Measurements from ENCODE around the gene DLG5. TPM values are rescaled to one million over a fixed set of nuclear protein-coding genes. Genes with fewer than 3 reads are reported as not detected.
A peak's percentile ranks its signal among the peaks of the same experiment; 100 is the strongest.

The DLG5 gene
- total RNA-seq, 4 donors from 2014 or later, result 28.6 to 51.2 (median 40.3) TPM

DNA sequence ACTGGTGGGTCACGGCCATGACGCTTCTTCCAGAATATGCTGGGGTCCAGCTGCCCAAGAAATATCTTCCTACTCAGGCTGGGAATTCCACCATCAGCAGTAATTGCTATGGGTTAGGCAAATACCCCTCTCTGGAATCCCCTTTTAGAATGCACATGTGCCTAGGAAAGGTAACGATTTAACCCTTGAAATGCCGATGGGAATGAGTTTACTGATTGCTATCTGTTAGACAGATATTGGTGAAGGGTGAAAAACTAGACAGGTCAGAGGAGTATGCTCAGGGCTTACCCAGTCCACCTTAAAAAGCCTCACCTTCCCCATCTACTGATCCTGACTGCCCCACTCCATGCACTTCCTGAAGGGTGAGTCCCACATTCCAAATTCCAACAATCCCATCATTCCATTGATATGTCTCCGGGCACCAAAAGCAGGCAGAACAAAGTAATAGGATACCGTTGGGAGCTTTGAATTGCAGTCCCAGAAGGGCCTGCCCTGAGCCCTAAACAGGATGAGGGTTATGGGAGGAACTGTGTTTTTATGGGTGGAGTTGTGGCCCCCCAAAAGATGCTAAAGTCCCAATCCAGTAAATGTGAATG lies 59.3 kb downstream of the DLG5 start:
- Histone ChIP-seq H3K27ac (no peak overlapping the region), H3K27me3 (no peaks in the 10 kb centered on the region), H3K9me3 (no peaks in the 10 kb centered on the region), H3K36me3 (peaks cover 0 to 18% of the 10 kb centered on the region in 2 donors), H3K4me3 (no peak overlapping the region), H3K4me1 (peaks cover 35 to 41% of the 10 kb centered on the region in 2 donors)
- DNase-seq (no peak), ATAC-seq (no peak)
- in situ Hi-C loops (cut with MboI; ENCODE audit: low sequenced_read_pairs in 4 of 4) (no loop called here), intact Hi-C loops (cut with DNase I; ENCODE audit: low total_unique reads) (no loop called here)
- TF ChIP-seq CTCF (IDR thresholded peaks at IDR 0.05 in 4 of 5, conservative IDR thresholded peaks at IDR 0.05 in 1 of 5) (no peak), POLR2A (IDR thresholded peaks at IDR 0.05) (no peak)

GRCh38 chr10:77866598-77866997 lies 60.0 kb downstream of the DLG5 start:
- intact Hi-C loops (cut with DNase I; ENCODE audit: low total_unique reads), result no loop called here
- peak overlapping the region in 1 of 4 donors; percentile 73 for H3K27ac ChIP-seq
- H3K4me1 ChIP-seq, result peaks cover 33 to 42% of the 10 kb centered on the region in 2 donors
- ATAC-seq (no peak), DNase-seq (no peak)
- H3K27me3 ChIP-seq, result no peaks in the 10 kb centered on the region
- H3K9me3 ChIP-seq, result no peaks in the 10 kb centered on the region
- in situ Hi-C loops (cut with MboI; ENCODE audit: low sequenced_read_pairs in 4 of 4), result no loop called here
- H3K4me3 ChIP-seq, result no peak overlapping the region
- TF ChIP-seq POLR2A (IDR thresholded peaks at IDR 0.05), result no peak
- no peak for TF ChIP-seq CTCF (IDR thresholded peaks at IDR 0.05 in 4 of 5, conservative IDR thresholded peaks at IDR 0.05 in 1 of 5)
- H3K36me3 ChIP-seq, result peaks cover 0 to 18% of the 10 kb centered on the region in 2 donors

GRCh38 chr10:77865580-77866324 lies 60.8 kb downstream of the DLG5 start:
- H3K4me3 ChIP-seq, result no peak overlapping the region
- peaks cover 33 to 44% of the 10 kb centered on the region in 2 donors for H3K4me1 ChIP-seq
- intact Hi-C loops (cut with DNase I; ENCODE audit: low total_unique reads), result no loop called here
- in situ Hi-C loops (cut with MboI; ENCODE audit: low sequenced_read_pairs in 4 of 4), result no loop called here
- ATAC-seq (peak; percentile 35 to 53), DNase-seq (peak; percentile 22 to 56)
- TF ChIP-seq CTCF (IDR thresholded peaks at IDR 0.05 in 4 of 5, conservative IDR thresholded peaks at IDR 0.05 in 1 of 5) (no peak), POLR2A (IDR thresholded peaks at IDR 0.05) (no peak)
- peaks cover 0 to 18% of the 10 kb centered on the region in 2 donors for H3K36me3 ChIP-seq
- H3K27me3 ChIP-seq, result no peaks in the 10 kb centered on the region
- H3K27ac ChIP-seq, result peak overlapping the region in 2 of 4 donors; percentile 44 to 73
- H3K9me3 ChIP-seq, result no peaks in the 10 kb centered on the region

GRCh38 chr10:77864151-77864851 lies 62.3 kb downstream of the DLG5 start:
- Histone ChIP-seq H3K27me3 (no peaks in the 10 kb centered on the region), H3K4me1 (peaks cover 22 to 37% of the 10 kb centered on the region in 2 donors), H3K9me3 (no peaks in the 10 kb centered on the region), H3K36me3 (peaks cover 0 to 18% of the 10 kb centered on the region in 2 donors), H3K4me3 (no peak overlapping the region), H3K27ac (peak overlapping the region; percentile 27 to 73 (median 56))
- TF ChIP-seq CTCF (IDR thresholded peaks at IDR 0.05 in 4 of 5, conservative IDR thresholded peaks at IDR 0.05 in 1 of 5) (no peak), POLR2A (IDR thresholded peaks at IDR 0.05) (no peak)
- ATAC-seq (no peak), DNase-seq (no peak)
- in situ Hi-C loops (cut with MboI; ENCODE audit: low sequenced_read_pairs in 4 of 4), result no loop called here
- intact Hi-C loops (cut with DNase I; ENCODE audit: low total_unique reads), result no loop called here

All from gastrocnemius medialis (tissue), 4 donors.